HG03039 (cell line): ENCODE measurements around the gene GFY.

Source experiments
- ATAC-seq: cut with Tn5 transposase; IDR thresholded peaks from one replicate; pipeline ENCODE4 v1.9.1; 2021; ENCODE audit warnings: mild to moderate bottlenecking, moderate library complexity; ENCODE audit not compliant: unreplicated experiment

Gene GFY

DNA sequence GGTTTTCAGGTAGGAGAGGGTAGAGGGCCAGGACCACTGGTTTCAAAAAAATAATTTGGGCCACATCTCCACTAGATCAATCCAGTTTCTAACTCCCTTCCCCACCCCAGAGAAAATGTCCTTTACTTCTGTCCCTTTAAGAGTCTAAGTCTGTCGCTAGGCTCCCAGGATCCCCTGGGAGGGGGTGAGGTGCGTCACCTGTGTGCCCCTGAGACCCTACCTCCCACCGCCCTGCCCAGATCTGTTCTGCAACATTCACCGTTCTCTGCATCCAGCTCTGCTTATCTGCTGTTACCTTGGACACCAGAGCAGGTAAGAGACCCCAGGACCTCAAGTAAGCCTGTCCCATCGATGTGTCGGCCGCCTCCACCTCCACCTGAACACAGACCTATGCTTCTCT, at the start of gene GFY:
GFY (plus strand) TSS at position 211 of the 400 bp plus-strand sequence. CDS start 1,043 bp downstream, outside the sequence.
- ATAC-seq: no peak

DNA sequence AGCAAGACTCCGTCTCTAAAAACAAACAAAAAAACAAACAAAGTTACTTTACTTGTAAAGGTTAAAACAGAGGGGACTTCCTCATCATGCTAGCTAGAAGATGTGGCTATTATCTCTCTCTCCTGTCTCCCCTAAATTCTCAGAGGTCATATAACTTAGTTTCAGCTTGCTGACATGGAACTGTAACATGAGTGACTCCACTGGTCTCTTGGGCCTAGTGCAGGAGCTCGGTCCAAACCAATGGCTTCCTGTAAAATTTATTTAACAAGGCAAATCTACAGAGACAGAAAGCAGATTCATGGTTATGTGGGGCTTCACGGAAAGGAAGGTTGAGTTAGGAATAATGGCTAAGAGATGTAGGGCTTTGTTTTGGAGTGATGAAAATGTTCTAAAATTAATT, 46.7 kb upstream of the GFY start:
- ATAC-seq: no peak

GRCh38 chr19:49380391-49380790, 44.8 kb upstream of the GFY start:
- no peak for ATAC-seq

DNA sequence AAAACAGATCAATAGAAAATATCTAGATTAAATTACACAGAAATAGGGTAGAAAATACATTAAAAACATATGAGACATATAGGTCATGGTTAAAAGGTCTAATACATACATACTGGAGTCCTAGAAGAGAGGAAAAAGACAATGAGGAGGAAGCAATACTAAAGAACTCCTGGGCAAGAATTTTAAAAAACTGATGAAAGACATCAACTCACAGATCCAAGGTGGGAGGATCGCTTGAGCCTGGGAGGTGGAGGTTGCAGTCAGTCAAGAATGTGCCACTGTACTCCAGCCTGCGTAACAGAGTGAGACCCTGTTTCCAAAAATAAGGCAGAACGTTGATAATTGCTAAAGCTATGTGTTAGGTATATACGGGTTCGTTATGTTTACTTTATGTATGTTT, 42.5 kb upstream of the GFY start:
- no peak for ATAC-seq

DNA sequence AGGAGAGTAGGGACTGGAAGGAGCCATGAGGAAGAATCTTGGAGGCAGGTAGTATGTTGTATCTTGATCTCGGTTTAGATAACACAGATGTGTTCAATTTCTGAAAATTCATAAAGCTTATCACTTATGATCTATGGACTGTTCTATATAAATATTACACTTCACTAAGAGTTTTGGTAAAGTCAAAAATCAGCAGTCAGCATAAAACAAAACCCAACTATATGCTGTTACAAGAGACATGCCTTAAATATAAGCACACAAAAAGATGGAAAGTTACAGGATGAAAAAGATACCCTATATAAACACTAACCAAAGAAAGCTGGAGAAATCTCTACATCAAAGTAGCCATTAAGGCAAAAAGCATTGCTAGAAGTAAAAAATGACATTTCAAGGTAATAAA, 41.6 kb upstream of the GFY start:
- no peak for ATAC-seq

DNA sequence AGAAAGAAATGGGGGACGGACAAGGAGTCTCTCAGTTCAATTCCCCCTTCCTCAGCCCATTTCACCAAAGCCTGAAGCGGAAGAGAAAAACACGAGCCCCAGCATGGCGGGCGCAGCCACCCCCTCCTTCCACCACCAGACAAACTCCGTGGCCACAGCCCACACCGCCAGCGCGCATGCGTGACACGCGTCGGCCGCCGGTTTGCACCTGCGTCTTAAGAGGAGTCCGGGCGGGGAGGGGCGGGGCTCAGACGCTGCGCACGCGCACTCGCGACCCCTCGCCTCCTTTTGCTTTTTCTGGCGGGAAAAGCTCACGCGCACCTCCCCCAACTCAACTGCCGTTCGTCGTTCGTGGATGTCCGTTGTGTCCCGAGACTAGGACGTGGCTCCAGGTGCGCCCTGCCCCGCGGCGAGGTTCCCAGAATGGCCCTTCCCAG, 37.2 kb upstream of the GFY start, which contains the start of gene KASH5:
KASH5 (plus strand) TSS at position 314 of the 437 bp plus-strand sequence. CDS start 2,635 bp downstream, outside the sequence.
- no peak for ATAC-seq

DNA sequence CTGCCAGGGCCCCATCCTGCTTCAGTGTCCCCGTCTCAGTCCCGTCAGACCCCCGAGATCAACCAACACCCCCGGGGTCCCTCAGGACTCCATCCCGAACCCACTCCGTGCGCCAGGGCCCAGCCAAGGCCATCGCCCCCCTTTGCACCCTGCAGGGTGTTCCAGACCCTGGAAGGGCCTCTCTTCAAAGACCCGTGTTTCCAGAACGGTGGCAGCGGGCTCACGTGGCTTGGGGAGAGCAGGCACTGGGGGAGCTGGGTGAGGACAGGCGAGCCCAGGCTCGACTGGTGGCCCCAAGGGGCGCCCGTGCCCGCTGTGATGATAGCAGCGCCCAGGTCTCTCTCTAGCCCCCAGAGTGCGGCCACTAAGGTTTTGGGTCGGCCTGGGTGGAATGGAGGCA, 35.8 kb upstream of the GFY start:
- ATAC-seq: no peak

DNA sequence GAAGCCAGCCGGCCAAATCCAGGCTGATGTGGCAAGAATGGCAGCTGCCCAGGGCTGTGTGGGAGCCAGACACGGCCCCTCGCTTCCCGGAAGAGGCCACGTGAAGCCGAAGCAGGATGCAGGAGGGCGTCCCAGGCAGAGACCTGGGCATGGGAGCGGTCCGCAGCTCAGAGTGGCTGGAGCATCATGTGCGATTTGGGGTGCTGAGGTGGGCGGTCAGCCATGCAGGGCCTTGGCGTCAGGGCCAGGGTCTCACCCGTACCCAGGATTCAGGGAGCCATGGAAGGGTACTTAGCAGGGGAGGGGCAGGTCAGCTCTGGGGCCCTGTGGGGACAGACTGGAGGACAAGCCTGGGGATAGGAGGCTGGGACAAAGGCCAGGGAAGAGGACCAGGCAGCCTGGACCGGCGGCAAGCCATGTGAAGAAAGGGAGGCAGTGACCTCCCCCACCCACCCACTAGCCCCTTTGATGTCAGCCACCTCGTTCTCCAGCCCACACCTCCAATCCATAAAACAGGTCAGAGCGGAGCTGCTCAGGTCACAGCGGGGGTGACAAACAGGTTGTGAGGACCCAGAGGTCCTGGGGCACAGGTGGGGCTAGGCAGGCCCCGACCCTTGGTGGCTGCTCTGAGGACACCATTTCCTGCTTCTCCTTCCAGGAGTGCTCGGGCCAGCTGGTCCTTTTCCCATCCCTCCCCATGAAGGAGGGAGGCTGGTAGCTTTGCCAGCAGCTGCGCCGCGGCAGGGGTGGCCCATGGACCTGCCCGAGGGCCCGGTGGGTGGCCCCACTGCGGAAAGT, 34.9 kb upstream of the GFY start:
- ATAC-seq: no peak

- ATAC-seq: no peak
These were observed 34.2 kb upstream of the GFY start for GRCh38 chr19:49390929-49391359.

- no peak for ATAC-seq
These were observed 33.4 kb upstream of the GFY start for GRCh38 chr19:49391581-49392399.

- no peak for ATAC-seq
These were observed 31.3 kb upstream of the GFY start for GRCh38 chr19:49393881-49394280.

DNA sequence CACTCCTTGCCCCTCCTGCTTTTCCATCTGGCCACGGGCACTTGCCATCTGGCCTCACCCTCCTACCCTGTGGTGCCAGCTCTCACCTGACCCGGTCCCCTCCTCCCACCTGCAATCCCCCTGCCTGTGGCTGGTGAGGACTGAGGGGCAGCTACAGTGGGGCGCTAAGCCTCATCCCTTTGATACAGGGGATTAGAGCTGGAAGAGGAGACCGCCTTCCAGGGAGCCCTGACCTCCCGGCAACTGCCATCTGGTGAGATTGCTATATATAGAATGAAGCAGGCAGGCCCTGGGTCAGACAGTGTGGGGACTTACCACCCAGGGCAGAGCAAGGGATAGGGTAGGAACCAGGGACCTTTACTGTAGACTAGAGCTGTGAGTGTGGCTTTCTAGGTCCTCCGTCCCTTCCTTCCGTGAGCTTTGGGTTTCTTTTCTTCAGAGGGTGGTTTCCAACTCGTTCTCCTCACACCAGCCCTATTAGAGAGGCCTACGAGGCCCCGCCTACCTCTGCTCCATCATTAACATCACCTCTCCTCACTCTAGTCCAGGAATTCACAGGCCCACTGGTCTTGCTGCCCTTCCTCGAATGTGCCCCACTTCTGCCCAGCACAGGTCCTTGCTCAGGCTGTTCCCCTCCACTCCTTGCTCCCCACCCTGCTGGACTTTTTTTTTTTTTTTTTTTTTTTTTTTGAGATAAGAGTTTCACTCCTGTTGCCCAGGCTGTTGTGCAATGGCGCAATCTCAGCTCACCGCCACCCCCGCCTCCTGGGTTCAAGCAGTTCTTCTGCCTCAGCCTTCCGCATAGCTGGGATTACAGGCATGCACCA, 29.4 kb upstream of the GFY start:
- no peak for ATAC-seq

DNA sequence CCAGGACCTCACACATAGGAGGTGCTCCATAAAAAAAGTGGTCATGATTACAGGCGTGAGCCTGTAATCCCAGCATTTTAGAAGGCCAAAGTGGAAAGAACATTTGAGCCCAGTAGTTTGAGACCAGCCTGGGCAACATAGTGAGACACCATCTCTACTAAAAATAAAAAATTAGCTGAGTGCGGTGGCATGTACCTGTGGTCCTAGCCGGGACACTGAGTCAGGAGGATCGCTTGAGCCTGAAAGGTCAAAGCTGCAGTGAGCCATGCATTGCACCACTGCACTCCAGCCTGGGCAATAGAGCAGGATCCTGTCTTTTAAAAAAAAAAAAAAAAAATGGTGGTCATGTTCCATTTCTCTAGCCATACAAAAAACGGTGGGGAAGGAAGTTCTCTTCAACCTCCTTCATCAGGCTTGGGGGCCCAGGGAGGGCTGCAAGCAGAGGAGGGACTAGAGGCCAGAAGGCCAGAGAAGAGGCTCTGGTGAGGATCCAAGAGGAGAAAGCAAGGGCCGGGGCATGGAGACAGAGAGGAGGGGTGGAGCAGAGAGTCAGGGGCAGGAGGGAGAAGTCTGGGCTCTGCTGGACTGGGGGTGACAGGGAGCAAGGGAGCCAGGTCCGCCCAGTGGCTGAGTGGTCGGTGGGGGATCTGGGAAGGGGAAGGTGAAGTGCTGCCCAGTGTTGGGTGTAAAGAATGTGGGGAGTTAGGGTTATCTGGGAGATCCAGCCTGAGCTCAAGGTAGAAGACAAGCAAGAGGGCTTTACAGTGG, 28.3 kb upstream of the GFY start:
- no peak for ATAC-seq

- ATAC-seq: no peak
These were observed 27.1 kb upstream of the GFY start for GRCh38 chr19:49398001-49398615.

DNA sequence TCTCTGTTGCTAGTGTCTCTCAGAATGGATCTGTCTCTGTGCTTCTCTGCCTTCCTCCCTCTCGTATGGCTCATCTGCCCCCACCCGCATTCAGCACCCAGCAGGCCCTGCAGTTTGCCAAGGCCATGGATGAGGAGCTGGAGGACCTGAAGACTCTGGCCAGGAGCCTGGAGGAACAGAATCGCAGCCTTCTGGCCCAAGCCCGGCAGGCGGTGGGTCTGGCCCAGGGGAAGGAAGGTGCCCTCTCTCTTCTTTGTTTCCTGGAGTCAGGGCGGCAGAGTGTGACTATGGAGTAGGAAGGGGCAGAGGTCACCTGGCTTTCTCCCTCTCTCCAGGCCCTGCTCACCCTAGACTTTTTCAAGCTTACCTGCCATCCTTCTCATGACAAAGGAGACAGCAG, 26.3 kb upstream of the GFY start:
- no peak for ATAC-seq

GRCh38 chr19:49400029-49400428, 25.2 kb upstream of the GFY start:
- ATAC-seq: no peak

- no peak for ATAC-seq
These were observed 21.6 kb upstream of the GFY start for GRCh38 chr19:49403404-49404187.

DNA sequence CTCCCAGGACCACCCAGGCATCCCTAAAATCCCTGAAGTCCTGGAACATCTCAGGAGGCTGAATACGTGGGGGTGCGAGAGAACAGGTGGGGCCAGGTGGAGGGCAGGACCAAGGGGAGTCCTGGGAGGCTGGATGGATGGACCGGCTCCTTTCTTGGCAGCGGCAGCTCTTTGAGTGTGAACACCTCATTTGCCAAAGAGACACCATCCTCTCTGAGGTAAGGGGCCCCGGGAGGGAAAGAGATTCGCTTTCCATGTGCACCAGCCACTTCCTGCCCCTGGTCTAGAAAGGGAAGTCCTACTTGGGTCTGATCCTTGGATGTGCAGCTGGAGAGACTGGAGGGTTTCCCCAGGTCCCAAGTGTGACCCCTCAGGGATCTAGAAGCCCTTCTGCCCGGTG, 18.1 kb upstream of the GFY start:
- no peak for ATAC-seq

DNA sequence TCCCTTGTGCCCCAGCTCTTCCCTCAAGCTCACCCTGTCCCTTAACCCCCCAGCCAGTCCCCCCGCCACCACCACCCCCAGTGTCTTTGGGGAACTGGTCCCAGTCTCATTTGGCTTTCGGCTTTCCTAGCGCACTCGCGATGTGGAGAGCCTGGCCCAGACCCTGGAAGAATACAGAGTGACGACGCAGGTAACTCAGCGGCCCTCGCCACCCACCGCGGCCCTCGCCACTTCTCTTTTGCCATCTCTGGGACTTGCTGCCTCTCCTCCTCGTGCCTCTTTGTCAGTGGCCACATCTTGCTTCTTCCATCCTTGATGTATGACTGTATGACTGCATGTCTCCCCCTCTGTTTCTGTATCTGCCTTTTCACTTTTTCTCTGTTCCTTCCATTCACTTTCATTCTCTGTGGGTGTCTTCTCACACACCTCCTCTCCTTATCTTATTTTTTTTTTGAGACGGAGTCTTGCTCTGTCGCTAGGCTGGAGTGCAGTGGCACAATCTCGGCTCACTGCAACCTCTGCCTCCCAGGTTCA, 17.6 kb upstream of the GFY start:
- ATAC-seq: no peak
